ENCODE data around the gene RBM26. TPM values are rescaled to one million over a fixed set of nuclear protein-coding genes. Genes with fewer than 3 reads are reported as not detected.

Gene RBM26
- total and polyA plus RNA-seq, 2 of the 4 experiments (the other 2 are of a cell fraction) = 17.6 to 18.1 TPM

DNA sequence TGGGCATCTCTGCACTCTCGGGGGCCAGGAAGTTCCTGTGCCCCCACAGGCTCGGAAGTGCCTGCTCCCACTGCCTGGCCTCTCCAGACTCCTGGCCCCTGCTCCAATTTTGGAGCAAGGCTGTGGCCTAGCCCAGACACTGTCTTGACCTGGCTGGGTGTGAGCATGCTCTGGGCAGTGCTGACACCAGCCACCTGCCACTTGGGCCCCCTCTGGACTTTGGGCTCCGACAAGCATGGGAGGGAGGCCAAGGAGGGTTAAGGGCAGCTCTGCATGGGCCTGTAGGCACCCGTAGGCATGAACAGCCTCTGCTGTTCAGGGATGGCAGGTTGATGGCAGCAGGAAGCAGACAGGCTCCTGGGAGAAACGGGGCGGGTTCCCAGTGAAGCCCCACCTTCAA, 26.0 kb upstream of the RBM26 start:
- Histone ChIP-seq H3K9ac (ENCODE audit: low read depth, low read length) (no peak overlapping the region), H4K20me1 (ENCODE audit: insufficient read depth, low read length) (no peaks in the 10 kb centered on the region), H3K23ac (ENCODE audit: low read depth, low read length) (no peak overlapping the region), H3K4ac (ENCODE audit: low read depth, low read length) (no peak overlapping the region), H2AFZ (replicated peaks; ENCODE audit: low read length, poor library complexity) (peak overlapping the region; percentile 47), H3K14ac (replicated peaks; ENCODE audit: low read depth, low read length) (no peak overlapping the region), H3K56ac (ENCODE audit: extremely low read depth, insufficient read depth, low read length) (no peak overlapping the region), H3K4me2 (ENCODE audit: low read depth, low read length) (no peak overlapping the region), H3K27ac (ENCODE audit: insufficient read depth, low read length) (no peak overlapping the region), H2BK120ac (ENCODE audit: low read depth, low read length) (no peak overlapping the region), H3K4me1 (ENCODE audit: control insufficient read depth, insufficient read depth, low read length) (peaks cover 2% of the 10 kb centered on the region; the same call in 1 of the 2 replicates), H2BK20ac (ENCODE audit: low read depth, low read length) (no peak overlapping the region), H2AK9ac (replicated peaks; ENCODE audit: low read depth, low read length, poor library complexity) (no peak overlapping the region), H4K91ac (ENCODE audit: insufficient read depth, low read depth, low read length) (no peak overlapping the region), H3K9me1 (ENCODE audit: insufficient read depth, low read length) (no peaks in the 10 kb centered on the region), H2BK5ac (ENCODE audit: low read depth, low read length, poor library complexity, severe bottlenecking) (no peak overlapping the region), H3K4me3 (ENCODE audit: insufficient read depth, low read depth, low read length) (no peak overlapping the region), H3K9me3 (ENCODE audit: control insufficient read depth, insufficient read depth, low read length) (no peaks in the 10 kb centered on the region), H3K36me3 (ENCODE audit: control insufficient read depth, insufficient read depth, low read length) (no peaks in the 10 kb centered on the region), H4K8ac (ENCODE audit: low read depth in 2 of 2, low read length in 2 of 2) (no peak overlapping the region), H3K27me3 (ENCODE audit: control insufficient read depth, insufficient read depth, low read length) (no peaks in the 10 kb centered on the region), H2AK5ac (ENCODE audit: low read depth, low read length) (no peak overlapping the region), H4K5ac (ENCODE audit: low read depth, low read length) (no peak overlapping the region), H2BK15ac (ENCODE audit: low read depth, low read length) (no peak overlapping the region), H3K18ac (ENCODE audit: low read depth, low read length) (no peak overlapping the region), H3K79me1 (ENCODE audit: low read depth in 1 of 2, low read length in 2 of 2) (no peaks in the 10 kb centered on the region)
- no peak for ATAC-seq (ENCODE audit: low read depth)
- TF ChIP-seq MAFK (IDR thresholded peaks at IDR 0.05; ENCODE audit: low read depth, low read length) (no peak), RCOR1 (IDR thresholded peaks at IDR 0.05; ENCODE audit: insufficient replicate concordance, low read length) (no peak)
- in situ Hi-C loops (cut with MboI; ENCODE audit: low sequenced_read_pairs) (no loop called here), dilution Hi-C loops (cut with HindIII; ENCODE audit: low sequenced_read_pairs, unreplicated experiment) (loop anchor here (25.0 kb wide), 1 partner anchor 105 kb away; no protein-coding TSS in a partner anchor), intact Hi-C loops (cut with micrococcal nuclease) (no loop called here)
- BruUV-seq (replicated peaks) = no TSS peak
- POLR2A ChIA-PET (ENCODE audit: unreplicated experiment) = no interaction called here
- 70% methylated on average over 2 of the region's 6 CpGs; no CpG with 5 or more reads in 1 of the 2 experiments for WGBS, 2 experiments (ENCODE audit: extremely low coverage in 2 of 2, insufficient read length in 1 of 2)
- no peak for DNase-seq
- CTCF ChIA-PET = no interaction called here

Data from IMR-90 (cell line).